HG03442 (cell line): ENCODE data around the gene PLEKHG7.
A peak's percentile ranks its signal among the peaks of the same experiment; 100 is the strongest.
"Not testable (repeated sequence)": the region's sequence is repeated elsewhere in the genome, so short reads cannot be mapped to it uniquely, and the experiment has no call there.

Experiments used
- ATAC-seq: cut with Tn5 transposase; IDR thresholded peaks from one replicate; pipeline ENCODE4 v1.9.1; 2021; ENCODE audit warnings: mild to moderate bottlenecking, moderate library complexity; ENCODE audit not compliant: unreplicated experiment

Gene PLEKHG7

GRCh38 chr12:92745856-92746550 lies 43.2 kb downstream of the PLEKHG7 start:
- no peak for ATAC-seq

- ATAC-seq: no peak
These were observed 44.4 kb downstream of the PLEKHG7 start for GRCh38 chr12:92747151-92747550.

GRCh38 chr12:92749691-92750090 lies 46.9 kb downstream of the PLEKHG7 start:
- ATAC-seq: not testable (repeated sequence)

- ATAC-seq: no peak
These were observed 51.4 kb downstream of the PLEKHG7 start for GRCh38 chr12:92753976-92754885.

- no peak for ATAC-seq
These were observed 54.3 kb downstream of the PLEKHG7 start for GRCh38 chr12:92756898-92757596.

GRCh38 chr12:92757597-92758121 lies 54.9 kb downstream of the PLEKHG7 start:
- no peak for ATAC-seq

- no peak for ATAC-seq
These were observed 57.0 kb downstream of the PLEKHG7 start for GRCh38 chr12:92759634-92760268.

- ATAC-seq: no peak
These were observed 60.0 kb downstream of the PLEKHG7 start for GRCh38 chr12:92762773-92763172.

- no peak for ATAC-seq
These were observed 62.0 kb downstream of the PLEKHG7 start for GRCh38 chr12:92764831-92765230.

- no peak for ATAC-seq
These were observed 63.1 kb downstream of the PLEKHG7 start for GRCh38 chr12:92765871-92766270.

- ATAC-seq: peak; percentile 83
These were observed 66.5 kb downstream of the PLEKHG7 start for GRCh38 chr12:92769124-92769901.

- ATAC-seq: no peak
These were observed 68.2 kb downstream of the PLEKHG7 start for GRCh38 chr12:92771001-92771400.

GRCh38 chr12:92775416-92775815 lies 72.6 kb downstream of the PLEKHG7 start:
- ATAC-seq: no peak

GRCh38 chr12:92778525-92778924 lies 75.7 kb downstream of the PLEKHG7 start:
- no peak for ATAC-seq

- ATAC-seq: no peak
These were observed 77.1 kb downstream of the PLEKHG7 start for GRCh38 chr12:92779902-92780301.

- no peak for ATAC-seq
These were observed 81.6 kb downstream of the PLEKHG7 start for GRCh38 chr12:92784356-92784755.

- ATAC-seq: peak; percentile 97
These were observed 82.2 kb downstream of the PLEKHG7 start for GRCh38 chr12:92784797-92785562.

GRCh38 chr12:92785563-92785950 lies 82.8 kb downstream of the PLEKHG7 start:
- no peak for ATAC-seq

- no peak for ATAC-seq
These were observed 83.3 kb downstream of the PLEKHG7 start for GRCh38 chr12:92786045-92786444.
